ENCODE results near the gene DENND4B.
A peak's percentile ranks its signal among the peaks of the same experiment; 100 is the strongest.

The DENND4B gene

DNA sequence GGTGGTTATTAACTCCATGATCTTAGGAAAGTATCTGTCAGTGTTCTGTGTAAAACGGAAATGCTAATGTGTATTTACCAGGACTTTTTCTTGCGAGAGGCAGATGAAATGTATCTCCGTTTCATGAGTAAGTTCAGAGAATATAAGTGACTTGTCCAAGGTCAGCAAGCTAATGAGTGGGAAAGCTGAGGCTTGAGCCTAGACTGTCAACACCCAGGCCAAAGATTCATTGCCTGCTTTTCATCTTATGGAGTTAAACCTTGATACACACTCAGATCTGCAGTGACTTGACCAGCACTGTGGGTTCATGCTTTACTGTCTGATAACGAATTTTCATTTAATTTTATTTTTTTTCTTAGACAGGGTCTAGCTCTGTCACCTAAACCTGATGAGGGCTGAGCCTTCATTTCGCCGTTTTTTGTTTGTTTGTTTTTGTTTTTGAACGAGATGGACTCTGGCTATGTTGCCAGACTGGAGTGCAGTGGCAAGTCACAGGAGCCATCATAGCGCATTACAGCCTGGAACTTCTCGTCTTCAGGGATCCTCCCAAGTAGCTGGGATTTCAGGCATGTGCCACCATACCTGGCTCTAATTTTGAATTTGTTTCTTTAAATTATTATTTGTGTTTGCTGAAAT lies 31.9 kb upstream of the DENND4B start:
- no peak for DNase-seq (ENCODE audit: low read depth)
- H3K4me3 ChIP-seq (ENCODE audit: low read length): peak overlapping the region; percentile 96
- TF ChIP-seq, protein P1, sequence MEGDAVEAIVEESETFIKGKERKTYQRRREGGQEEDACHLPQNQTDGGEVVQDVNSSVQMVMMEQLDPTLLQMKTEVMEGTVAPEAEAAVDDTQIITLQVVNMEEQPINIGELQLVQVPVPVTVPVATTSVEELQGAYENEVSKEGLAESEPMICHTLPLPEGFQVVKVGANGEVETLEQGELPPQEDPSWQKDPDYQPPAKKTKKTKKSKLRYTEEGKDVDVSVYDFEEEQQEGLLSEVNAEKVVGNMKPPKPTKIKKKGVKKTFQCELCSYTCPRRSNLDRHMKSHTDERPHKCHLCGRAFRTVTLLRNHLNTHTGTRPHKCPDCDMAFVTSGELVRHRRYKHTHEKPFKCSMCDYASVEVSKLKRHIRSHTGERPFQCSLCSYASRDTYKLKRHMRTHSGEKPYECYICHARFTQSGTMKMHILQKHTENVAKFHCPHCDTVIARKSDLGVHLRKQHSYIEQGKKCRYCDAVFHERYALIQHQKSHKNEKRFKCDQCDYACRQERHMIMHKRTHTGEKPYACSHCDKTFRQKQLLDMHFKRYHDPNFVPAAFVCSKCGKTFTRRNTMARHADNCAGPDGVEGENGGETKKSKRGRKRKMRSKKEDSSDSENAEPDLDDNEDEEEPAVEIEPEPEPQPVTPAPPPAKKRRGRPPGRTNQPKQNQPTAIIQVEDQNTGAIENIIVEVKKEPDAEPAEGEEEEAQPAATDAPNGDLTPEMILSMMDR (IDR thresholded peaks at IDR 0.05; ENCODE audit: insufficient read depth, low read depth, low read length, missing control alignments): no peak

- peak; percentile 88 for DNase-seq (ENCODE audit: low read depth)
- peak within 1 kb of the TSS; percentile 96 for H3K4me3 ChIP-seq (ENCODE audit: low read length)
- TF ChIP-seq, protein P1 (IDR thresholded peaks at IDR 0.05; ENCODE audit: insufficient read depth, low read depth, low read length, missing control alignments): no peak
Measured at GRCh38 chr1:153977250-153978240, 31.0 kb upstream of the DENND4B start, which contains the start of gene JTB. Gene JTB (minus strand): TSS chr1:153977674. CDS start chr1:153977252, 422 bp downstream.

DNA sequence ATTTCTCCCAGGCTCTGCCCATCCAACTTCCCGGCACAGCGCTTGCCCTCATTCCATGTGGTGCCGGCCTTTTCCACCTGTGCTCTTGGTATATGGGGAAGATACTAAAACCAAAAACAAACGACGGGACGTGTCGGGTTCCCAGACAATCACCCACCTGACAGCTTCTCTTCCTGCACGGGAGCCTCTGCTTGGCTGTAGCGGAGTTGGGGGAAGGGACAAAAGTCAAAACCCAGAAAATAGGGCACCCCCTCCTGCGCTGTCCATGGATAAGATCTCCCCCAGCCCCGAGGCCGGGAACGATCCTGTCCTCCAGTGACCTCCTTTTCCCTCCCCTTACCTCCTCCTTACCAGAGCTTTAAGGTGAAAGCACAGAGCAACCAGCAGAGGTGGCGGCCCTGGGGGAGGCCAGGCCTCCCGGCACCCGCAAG lies 30.3 kb upstream of the DENND4B start:
- DNase-seq (ENCODE audit: low read depth): no peak
- peak overlapping the region; percentile 96 for H3K4me3 ChIP-seq (ENCODE audit: low read length)
- TF ChIP-seq, protein P1 (IDR thresholded peaks at IDR 0.05; ENCODE audit: insufficient read depth, low read depth, low read length, missing control alignments): no peak

DNA sequence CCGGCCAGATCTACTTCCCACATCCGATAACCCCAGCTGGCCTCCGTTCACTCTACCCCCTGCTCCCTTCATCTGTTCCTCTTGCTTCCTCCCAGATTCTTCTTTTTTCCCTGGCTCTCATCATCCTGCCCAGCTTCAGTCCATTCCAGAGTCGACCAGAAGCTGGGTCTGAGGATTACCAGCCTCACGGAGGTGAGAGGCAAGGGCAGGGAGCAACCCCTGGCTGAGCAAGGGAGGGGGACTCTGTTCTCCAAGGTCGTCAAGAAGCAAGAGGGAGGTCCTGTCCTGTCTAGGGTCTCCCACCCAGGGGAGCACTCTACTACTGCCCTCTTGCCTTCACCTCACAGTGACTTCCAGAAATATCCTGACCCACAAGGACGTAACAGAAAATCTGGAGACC lies 27.0 kb upstream of the DENND4B start:
- DNase-seq (ENCODE audit: low read depth): no peak
- no peak overlapping the region for H3K4me3 ChIP-seq (ENCODE audit: low read length)
- TF ChIP-seq, protein P1 (IDR thresholded peaks at IDR 0.05; ENCODE audit: insufficient read depth, low read depth, low read length, missing control alignments): no peak

DNA sequence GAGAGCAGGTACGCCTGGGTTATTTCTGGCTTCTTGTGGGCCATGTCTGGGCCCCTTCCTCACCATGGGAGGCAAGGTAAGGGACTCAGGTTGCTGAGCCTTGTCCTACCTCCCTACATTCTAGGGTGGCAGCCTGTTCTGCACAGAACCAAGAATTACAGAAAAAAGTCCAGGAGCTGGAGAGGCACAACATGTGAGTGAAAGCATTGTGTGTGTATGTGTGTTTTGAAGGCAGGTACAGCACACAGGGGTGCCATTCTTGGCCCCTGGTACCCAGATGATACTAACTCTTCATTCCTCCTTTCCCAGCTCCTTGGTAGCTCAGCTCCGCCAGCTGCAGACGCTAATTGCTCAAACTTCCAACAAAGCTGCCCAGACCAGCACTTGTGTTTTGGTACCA lies 26.6 kb upstream of the DENND4B start:
- DNase-seq (ENCODE audit: low read depth): no peak
- H3K4me3 ChIP-seq (ENCODE audit: low read length): no peak overlapping the region
- TF ChIP-seq, protein P1 (IDR thresholded peaks at IDR 0.05; ENCODE audit: insufficient read depth, low read depth, low read length, missing control alignments): no peak

DNA sequence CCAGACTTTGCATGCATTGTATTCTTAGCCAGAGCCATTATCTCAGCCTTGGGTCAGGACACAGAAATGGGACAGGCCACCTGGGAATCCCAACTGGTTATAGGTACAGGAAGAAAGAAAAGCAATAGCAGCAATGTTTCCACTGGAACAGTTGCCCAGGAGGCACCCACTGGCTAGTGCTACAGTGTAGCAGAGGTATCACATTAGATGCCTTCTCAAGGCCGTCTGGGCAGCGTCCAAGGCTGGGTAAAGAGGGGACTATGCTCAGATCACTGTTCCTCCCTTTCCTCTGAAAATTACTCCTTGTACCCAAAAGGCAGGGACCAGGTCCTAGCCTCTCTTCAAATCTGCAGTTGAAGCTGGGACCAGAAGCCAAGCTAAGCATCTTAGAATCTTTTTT lies 23.8 kb upstream of the DENND4B start:
- TF ChIP-seq, protein P1 (IDR thresholded peaks at IDR 0.05; ENCODE audit: insufficient read depth, low read depth, low read length, missing control alignments): no peak
- DNase-seq (ENCODE audit: low read depth): no peak
- H3K4me3 ChIP-seq (ENCODE audit: low read length): no peak overlapping the region
